GM13976 (cell line): ENCODE measurements around the gene ESR1.

Experiments used
- DNase-seq: peaks from one replicate; pipeline ENCODE4 v3.0.0; 2012; ENCODE audit warnings: low spot score
- CTCF ChIP-seq: IDR thresholded peaks from 2 replicates; pipeline ENCODE4 v1.5.1; 2012; ENCODE audit warnings: borderline replicate concordance, mild to moderate bottlenecking; ENCODE audit not compliant: insufficient read depth; ENCODE audit errors: extremely low read depth, missing control alignments, control extremely low read depth
- in situ Hi-C: fragments of 300-500 bp; cut with MboI; formaldehyde crosslinking; loops from one replicate; pipeline ENCODE4 v1.12.0; 2022; ENCODE audit warnings: low sequenced_read_pairs, mixed read lengths, inconsistent platforms; ENCODE audit not compliant: unreplicated experiment

Gene ESR1

DNA sequence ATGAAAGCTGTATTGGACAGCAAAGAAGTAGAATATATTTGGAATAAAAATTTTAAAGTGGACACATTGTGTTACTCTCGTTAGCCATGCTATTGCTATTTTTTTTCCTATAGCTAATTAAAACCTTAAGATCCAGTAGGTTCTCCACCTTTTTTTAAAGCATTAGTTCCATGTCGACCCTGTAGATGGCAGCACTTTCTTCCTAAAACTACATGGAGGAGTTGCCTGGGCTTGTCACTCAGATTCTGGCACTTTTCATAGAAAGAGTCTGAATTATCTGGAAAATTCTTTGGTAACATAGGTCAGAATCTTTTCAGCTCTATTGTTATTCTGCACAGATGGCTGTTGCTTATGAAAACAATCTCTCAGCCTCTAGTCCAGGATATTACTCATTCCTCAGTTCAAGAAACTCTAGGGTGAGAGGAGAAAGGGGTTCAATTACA is 42.0 kb upstream of the ESR1 start:
- peak; percentile 52 for TF ChIP-seq CTCF
- in situ Hi-C loops: loop anchor here (10.0 kb wide), 1 partner anchor 499 kb away; no protein-coding TSS in a partner anchor
- DNase-seq: peak; percentile 67

- TF ChIP-seq CTCF: no peak
- in situ Hi-C loops: no loop called here
- no peak for DNase-seq
Observed at GRCh38 chr6:151772446-151772845, 35.0 kb upstream of the ESR1 start.

GRCh38 chr6:151773382-151773781 is 34.1 kb upstream of the ESR1 start:
- DNase-seq: no peak
- in situ Hi-C loops: no loop called here
- no peak for TF ChIP-seq CTCF

DNA sequence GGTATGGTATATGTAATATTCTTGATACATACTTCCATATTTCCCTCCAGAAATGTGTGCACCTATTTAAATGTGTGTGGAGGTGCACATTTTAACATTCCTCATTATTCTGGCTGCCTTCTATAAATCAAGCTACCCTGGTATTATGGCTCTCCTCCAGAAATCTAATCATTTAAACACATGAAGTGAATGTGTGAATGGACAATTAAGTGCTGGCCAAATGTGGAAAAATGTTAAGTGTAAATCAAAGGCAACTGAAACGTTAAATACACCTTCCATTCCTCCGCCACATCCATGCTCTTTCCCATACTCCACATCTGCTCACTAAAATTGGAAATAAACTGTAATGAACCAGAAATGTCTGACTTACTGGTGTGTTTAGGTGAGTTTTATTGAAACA is 24.9 kb upstream of the ESR1 start:
- TF ChIP-seq CTCF: no peak
- no peak for DNase-seq
- in situ Hi-C loops: no loop called here

GRCh38 chr6:151783692-151784091 is 23.8 kb upstream of the ESR1 start:
- no peak for DNase-seq
- in situ Hi-C loops: no loop called here
- TF ChIP-seq CTCF: no peak

DNA sequence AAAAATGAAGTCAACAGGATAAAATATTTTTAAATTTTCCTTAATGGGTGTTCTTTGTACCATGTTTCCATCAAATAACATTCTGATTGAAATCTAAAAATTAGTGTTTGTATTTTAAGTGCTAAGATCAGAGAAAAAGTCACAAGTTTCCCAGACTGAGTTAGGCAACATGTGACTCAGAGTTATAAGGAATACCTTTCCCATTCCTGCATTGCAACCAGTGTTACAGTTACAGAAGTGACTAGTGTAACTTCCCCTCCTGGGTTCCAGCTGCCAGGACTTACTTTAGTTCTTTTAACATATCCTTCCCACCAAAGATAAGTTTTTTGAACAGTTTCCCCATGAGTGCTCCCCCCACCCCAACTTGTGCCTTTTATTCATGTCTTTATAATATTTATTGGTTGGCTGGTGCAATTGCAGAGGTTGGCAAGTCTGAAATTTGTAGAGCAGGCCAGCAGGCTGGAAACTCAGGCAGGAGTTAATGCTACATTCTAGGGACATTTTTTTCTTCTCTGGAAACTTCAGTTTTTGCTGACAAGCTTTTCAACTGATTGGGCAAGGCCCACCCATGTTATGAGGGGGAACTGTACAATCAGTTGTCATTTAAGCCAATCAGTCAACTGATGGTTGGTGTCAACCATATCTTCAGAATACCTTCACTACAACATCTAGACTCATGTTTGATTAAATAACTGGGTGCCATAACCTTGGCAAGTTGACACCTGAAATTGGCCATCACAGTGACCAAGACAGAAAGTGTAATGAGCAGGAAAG is 22.9 kb upstream of the ESR1 start:
- DNase-seq: no peak
- in situ Hi-C loops: no loop called here
- no peak for TF ChIP-seq CTCF
